ENCODE measurements around the gene NLRP6. TPM values are rescaled to one million over a fixed set of nuclear protein-coding genes. Genes with fewer than 3 reads are reported as not detected.
A peak's percentile ranks its signal among the peaks of the same experiment; 100 is the strongest.

Gene NLRP6
- total RNA-seq, 1 donor: not detected

GRCh38 chr11:283405-284104 lies 5.3 kb downstream of the NLRP6 start:
- TF ChIP-seq CTCF (IDR thresholded peaks at IDR 0.05; ENCODE audit: extremely low read depth, low read depth, low read length): no peak
- Histone ChIP-seq H3K4me3 (ENCODE audit: insufficient read depth, low read length) (no peak overlapping the region), H3K4me1 (ENCODE audit: insufficient read depth, low read length) (peaks cover 4% of the 10 kb centered on the region), H2AFZ (ENCODE audit: low read length) (no peak overlapping the region), H3K4me2 (ENCODE audit: insufficient read depth, low read length) (no peak overlapping the region), H3K36me3 (ENCODE audit: insufficient read depth, low read length) (no peaks in the 10 kb centered on the region), H3K79me2 (ENCODE audit: insufficient read depth, low read length) (no peaks in the 10 kb centered on the region), H3K9me3 (ENCODE audit: low read depth, low read length) (no peaks in the 10 kb centered on the region), H4K20me1 (ENCODE audit: insufficient read depth, low read length) (no peaks in the 10 kb centered on the region), H3K27ac (ENCODE audit: low read depth, low read length) (no peak overlapping the region), H3K27me3 (ENCODE audit: insufficient read depth, low read length) (peaks cover 58% of the 10 kb centered on the region)
- DNase-seq (ENCODE audit: insufficient read length, low spot score, missing footprints): peak; percentile 66

GRCh38 chr11:284105-285020 lies 6.2 kb downstream of the NLRP6 start:
- Histone ChIP-seq H3K9me3 (ENCODE audit: low read depth, low read length) (no peaks in the 10 kb centered on the region), H3K27me3 (ENCODE audit: insufficient read depth, low read length) (peaks cover 51% of the 10 kb centered on the region), H3K36me3 (ENCODE audit: insufficient read depth, low read length) (no peaks in the 10 kb centered on the region), H2AFZ (ENCODE audit: low read length) (no peak overlapping the region), H3K27ac (ENCODE audit: low read depth, low read length) (no peak overlapping the region), H3K4me1 (ENCODE audit: insufficient read depth, low read length) (peaks cover 4% of the 10 kb centered on the region), H3K4me2 (ENCODE audit: insufficient read depth, low read length) (no peak overlapping the region), H3K79me2 (ENCODE audit: insufficient read depth, low read length) (no peaks in the 10 kb centered on the region), H4K20me1 (ENCODE audit: insufficient read depth, low read length) (no peaks in the 10 kb centered on the region), H3K4me3 (ENCODE audit: insufficient read depth, low read length) (no peak overlapping the region)
- peak; percentile 87 for DNase-seq (ENCODE audit: insufficient read length, low spot score, missing footprints)
- no peak for TF ChIP-seq CTCF (IDR thresholded peaks at IDR 0.05; ENCODE audit: extremely low read depth, low read depth, low read length)

- Histone ChIP-seq H4K20me1 (ENCODE audit: insufficient read depth, low read length) (no peaks in the 10 kb centered on the region), H2AFZ (ENCODE audit: low read length) (no peak overlapping the region), H3K9me3 (ENCODE audit: low read depth, low read length) (no peaks in the 10 kb centered on the region), H3K4me3 (ENCODE audit: insufficient read depth, low read length) (no peak overlapping the region), H3K27ac (ENCODE audit: low read depth, low read length) (no peak overlapping the region), H3K79me2 (ENCODE audit: insufficient read depth, low read length) (no peaks in the 10 kb centered on the region), H3K4me2 (ENCODE audit: insufficient read depth, low read length) (no peak overlapping the region), H3K4me1 (ENCODE audit: insufficient read depth, low read length) (peaks cover 4% of the 10 kb centered on the region), H3K27me3 (ENCODE audit: insufficient read depth, low read length) (peaks cover 42% of the 10 kb centered on the region), H3K36me3 (ENCODE audit: insufficient read depth, low read length) (no peaks in the 10 kb centered on the region)
- peak; percentile 85 for DNase-seq (ENCODE audit: insufficient read length, low spot score, missing footprints)
- no peak for TF ChIP-seq CTCF (IDR thresholded peaks at IDR 0.05; ENCODE audit: extremely low read depth, low read depth, low read length)
Observed at GRCh38 chr11:285021-285893, 7.0 kb downstream of the NLRP6 start.
